ENCODE results near the gene WNT11. TPM values are rescaled to one million over a fixed set of nuclear protein-coding genes. Genes with fewer than 3 reads are reported as not detected.

The WNT11 gene
- 0.63 TPM in 1 of 2 replicates, not detected in the other for total RNA-seq

GRCh38 chr11:76206327-76207081 lies at the start of gene WNT11:
Gene WNT11 (minus strand): TSS chr11:76206502. CDS start chr11:76206407, 95 bp downstream.

Other genes starting within 250 kb of the WNT11 start
- gene THAP12, start 174.6 kb upstream of the WNT11 start, total RNA-seq: 13.1 and 14.8 TPM in 2 replicates
- 0.49 and 1.1 TPM in 2 replicates for gene GVQW3, start 174.8 kb upstream of the WNT11 start, total RNA-seq
- 14.3 and 14.6 TPM in 2 replicates for gene EMSY, start 238.5 kb upstream of the WNT11 start, total RNA-seq

Data from mesangial cell (primary cell).